Mesenchymal stem cell (in vitro differentiated cells and primary cell): ENCODE measurements around the gene DCTD.

Source experiments
- DNase-seq: peaks from one replicate; pipeline ENCODE4 v3.0.0-alpha.2; 2013
- H2AFZ ChIP-seq: one replicate; pipeline ENCODE4 v1.6.1; 2013; ENCODE audit warnings: low read depth, mild to moderate bottlenecking, control low read depth, inconsistent platforms, low read length, moderate library complexity
- H2AK5ac ChIP-seq: 2 replicates; pipeline ENCODE4 v1.6.1; 2013; ENCODE audit warnings: low read length, moderate library complexity, mild to moderate bottlenecking, inconsistent platforms; ENCODE audit not compliant: severe bottlenecking
- H2BK120ac ChIP-seq: one replicate; pipeline ENCODE4 v1.6.1; 2013; ENCODE audit warnings: low read depth, mild to moderate bottlenecking, inconsistent platforms, low read length, moderate library complexity
- H2BK12ac ChIP-seq, 2 experiments: one replicate each; pipeline ENCODE4 v1.6.1; 2013; ENCODE audit warnings: inconsistent platforms in 2 of 2, low read length in 2 of 2, mild to moderate bottlenecking in 2 of 2, moderate library complexity in 2 of 2, control low read depth in 1 of 2
- H2BK15ac ChIP-seq: one replicate; pipeline ENCODE4 v1.6.1; 2013; ENCODE audit warnings: mild to moderate bottlenecking, low read depth, inconsistent platforms; ENCODE audit not compliant: poor library complexity, severe bottlenecking
- H2BK5ac ChIP-seq: 2 replicates; pipeline ENCODE4 v1.6.1; 2013; ENCODE audit warnings: low read depth, mild to moderate bottlenecking, low read length, control low read depth, inconsistent platforms; ENCODE audit not compliant: poor library complexity, severe bottlenecking
- H3K14ac ChIP-seq, 2 experiments: one replicate each; pipeline ENCODE4 v1.6.1; 2013; ENCODE audit warnings: inconsistent platforms in 2 of 2, low read length in 2 of 2, control low read depth in 1 of 2, mild to moderate bottlenecking in 1 of 2, moderate library complexity in 1 of 2
- H3K18ac ChIP-seq, 2 experiments: one replicate each; pipeline ENCODE4 v1.6.1; 2013; ENCODE audit warnings: inconsistent platforms in 2 of 2, low read length in 2 of 2, control low read depth in 1 of 2, low read depth in 1 of 2, mild to moderate bottlenecking in 1 of 2
- H3K23ac ChIP-seq, 2 experiments: one replicate each; pipeline ENCODE4 v1.6.1; 2013; ENCODE audit warnings: inconsistent platforms in 2 of 2, low read length in 2 of 2, mild to moderate bottlenecking in 2 of 2, moderate library complexity in 2 of 2, control low read depth in 1 of 2
- H3K27ac ChIP-seq: 2 replicates; pipeline ENCODE4 v1.5.1; 2013; ENCODE audit warnings: mild to moderate bottlenecking, moderate library complexity, low read length, control low read depth, inconsistent platforms; ENCODE audit not compliant: poor library complexity, severe bottlenecking
- H3K27me3 ChIP-seq, 2 experiments: 2 replicates each; pipeline versions ENCODE4 v1.6.1 to v1.7.0; 2013; ENCODE audit warnings: low read length in 2 of 2, mild to moderate bottlenecking in 2 of 2, moderate library complexity in 2 of 2, control low read depth in 1 of 2, inconsistent platforms in 1 of 2; ENCODE audit not compliant: control insufficient read depth in 1 of 2, insufficient read depth in 1 of 2
- H3K36me3 ChIP-seq, 2 experiments: 2 replicates each; pipeline versions ENCODE4 v1.6.1 to v1.7.0; 2013; ENCODE audit warnings: low read length in 2 of 2, control low read depth in 1 of 2, inconsistent platforms in 1 of 2, low read depth in 1 of 2, mild to moderate bottlenecking in 1 of 2; ENCODE audit not compliant: insufficient read depth in 2 of 2, control insufficient read depth in 1 of 2
- H3K4ac ChIP-seq, 2 experiments: one replicate each; pipeline ENCODE4 v1.6.1; 2013; ENCODE audit warnings: inconsistent platforms in 2 of 2, low read length in 2 of 2, mild to moderate bottlenecking in 2 of 2, moderate library complexity in 2 of 2, control low read depth in 1 of 2, low read depth in 1 of 2
- H3K4me1 ChIP-seq: 2 replicates; pipeline ENCODE4 v1.6.1; 2013; ENCODE audit warnings: low read depth, low read length, control low read depth; ENCODE audit not compliant: control insufficient read depth, insufficient read depth
- H3K4me2 ChIP-seq: 2 replicates; pipeline ENCODE4 v1.6.1; 2013; ENCODE audit warnings: low read length, mild to moderate bottlenecking, inconsistent platforms; ENCODE audit not compliant: poor library complexity, severe bottlenecking
- H3K4me3 ChIP-seq, 2 experiments: 2 replicates each; pipeline versions ENCODE4 v1.5.1 to v1.7.0; 2013; ENCODE audit warnings: low read length in 2 of 2, mild to moderate bottlenecking in 2 of 2, control low read depth in 1 of 2, low read depth in 1 of 2; ENCODE audit not compliant: insufficient read depth in 1 of 2
- H3K79me1 ChIP-seq: replicated peaks from 2 replicates; pipeline ENCODE4 v1.6.1; 2013; ENCODE audit warnings: mild to moderate bottlenecking, control low read depth, low read length, inconsistent platforms; ENCODE audit not compliant: poor library complexity, severe bottlenecking
- H3K9ac ChIP-seq: 2 replicates; pipeline ENCODE4 v1.7.0; 2013; ENCODE audit warnings: mild to moderate bottlenecking, low read length, moderate library complexity
- H3K9me3 ChIP-seq: 2 replicates; pipeline ENCODE4 v1.7.0; 2013; ENCODE audit warnings: mild to moderate bottlenecking, low read length; ENCODE audit not compliant: control insufficient read depth
- H4K8ac ChIP-seq: one replicate; pipeline ENCODE4 v1.6.1; 2013; ENCODE audit warnings: inconsistent platforms, mild to moderate bottlenecking, low read length, moderate library complexity
- H4K91ac ChIP-seq: one replicate; pipeline ENCODE4 v1.6.1; 2013; ENCODE audit warnings: mild to moderate bottlenecking, low read length, inconsistent platforms
- WGBS: methylation state at CpG from one replicate; pipeline ENCODE4 v1.1.7; 2013; ENCODE audit warnings: mixed read lengths; 5-methylcytosine and 5-hydroxymethylcytosine counted together

The DCTD gene

GRCh38 chr4:182846036-182846435 is 71.2 kb downstream of the DCTD start:
- no peak overlapping the region for H3K18ac ChIP-seq
- no peak overlapping the region for H3K4me2 ChIP-seq
- no peak overlapping the region for H2AFZ ChIP-seq
- no peak overlapping the region for H2AK5ac ChIP-seq
- H3K9ac ChIP-seq: no peak overlapping the region
- H3K23ac ChIP-seq: no peak overlapping the region
- H3K14ac ChIP-seq: no peak overlapping the region
- no peaks in the 10 kb centered on the region for H3K79me1 ChIP-seq
- H3K9me3 ChIP-seq: no peaks in the 10 kb centered on the region
- no peak overlapping the region for H2BK15ac ChIP-seq
- H3K36me3 ChIP-seq: no peaks in the 10 kb centered on the region
- no peak overlapping the region for H2BK5ac ChIP-seq
- H3K4me3 ChIP-seq: no peak overlapping the region
- no peak for DNase-seq
- H2BK120ac ChIP-seq: no peak overlapping the region
- no peak overlapping the region for H2BK12ac ChIP-seq
- WGBS: 87% methylated on average over 8 of the region's 8 CpGs
- no peak overlapping the region for H4K91ac ChIP-seq
- peaks cover 6 to 12% of the 10 kb centered on the region in 2 experiments for H3K27me3 ChIP-seq
- no peaks in the 10 kb centered on the region for H3K4me1 ChIP-seq
- H4K8ac ChIP-seq: no peak overlapping the region
- H3K4ac ChIP-seq: no peak overlapping the region
- no peak overlapping the region for H3K27ac ChIP-seq

- no peak overlapping the region for H4K8ac ChIP-seq
- 79% methylated on average over 6 of the region's 6 CpGs for WGBS
- no peak overlapping the region for H2BK15ac ChIP-seq
- H3K14ac ChIP-seq: no peak overlapping the region
- no peak overlapping the region for H3K23ac ChIP-seq
- H3K4ac ChIP-seq: no peak overlapping the region
- no peaks in the 10 kb centered on the region for H3K9me3 ChIP-seq
- H2BK120ac ChIP-seq: no peak overlapping the region
- no peak overlapping the region for H3K9ac ChIP-seq
- no peak overlapping the region for H3K4me2 ChIP-seq
- no peaks in the 10 kb centered on the region for H3K4me1 ChIP-seq
- H3K36me3 ChIP-seq: no peaks in the 10 kb centered on the region
- H2BK12ac ChIP-seq: no peak overlapping the region
- H3K27ac ChIP-seq: no peak overlapping the region
- H2AK5ac ChIP-seq: no peak overlapping the region
- H2AFZ ChIP-seq: no peak overlapping the region
- no peak overlapping the region for H3K18ac ChIP-seq
- no peak overlapping the region for H2BK5ac ChIP-seq
- DNase-seq: no peak
- no peak overlapping the region for H3K4me3 ChIP-seq
- peaks cover 6 to 12% of the 10 kb centered on the region in 2 experiments for H3K27me3 ChIP-seq
- no peaks in the 10 kb centered on the region for H3K79me1 ChIP-seq
- no peak overlapping the region for H4K91ac ChIP-seq
Observed at GRCh38 chr4:182845618-182846017, 71.6 kb downstream of the DCTD start.

- no peak overlapping the region for H4K91ac ChIP-seq
Observed at GRCh38 chr4:182843808-182844325, 73.3 kb downstream of the DCTD start.

GRCh38 chr4:182842759-182843390 is 74.3 kb downstream of the DCTD start:
- Histone ChIP-seq H2BK120ac (no peak overlapping the region), H3K9me3 (no peaks in the 10 kb centered on the region), H4K91ac (no peak overlapping the region), H3K79me1 (no peaks in the 10 kb centered on the region), H4K8ac (no peak overlapping the region), H3K14ac (no peak overlapping the region), H2AFZ (no peak overlapping the region), H3K4me2 (no peak overlapping the region), H3K27ac (no peak overlapping the region), H3K18ac (no peak overlapping the region), H2BK5ac (no peak overlapping the region), H3K9ac (no peak overlapping the region), H3K4me1 (no peaks in the 10 kb centered on the region), H3K4ac (no peak overlapping the region), H3K4me3 (no peak overlapping the region), H3K27me3 (peaks cover 6 to 12% of the 10 kb centered on the region in 2 experiments), H2BK15ac (no peak overlapping the region), H3K23ac (no peak overlapping the region), H3K36me3 (no peaks in the 10 kb centered on the region), H2AK5ac (no peak overlapping the region), H2BK12ac (no peak overlapping the region)
- 83% methylated on average over 14 of the region's 17 CpGs for WGBS
- DNase-seq: no peak

More at GRCh38 chr4:182843808-182844325, 73.3 kb downstream of the DCTD start:
- no peak overlapping the region for H2BK12ac ChIP-seq
- no peak overlapping the region for H2AFZ ChIP-seq
- H2BK5ac ChIP-seq: no peak overlapping the region
- H3K9me3 ChIP-seq: no peaks in the 10 kb centered on the region
- H3K79me1 ChIP-seq: no peaks in the 10 kb centered on the region
- H3K4me2 ChIP-seq: no peak overlapping the region
- H3K4me1 ChIP-seq: no peaks in the 10 kb centered on the region
- no peaks in the 10 kb centered on the region for H3K36me3 ChIP-seq
- WGBS: 90% methylated on average over 9 of the region's 9 CpGs
- no peak for DNase-seq
- H2AK5ac ChIP-seq: no peak overlapping the region
- H3K14ac ChIP-seq: no peak overlapping the region
- H3K9ac ChIP-seq: no peak overlapping the region
- H3K4ac ChIP-seq: no peak overlapping the region
- no peak overlapping the region for H3K18ac ChIP-seq
- no peak overlapping the region for H4K8ac ChIP-seq
- H3K27ac ChIP-seq: no peak overlapping the region
- peaks cover 6 to 12% of the 10 kb centered on the region in 2 experiments for H3K27me3 ChIP-seq
- H3K4me3 ChIP-seq: no peak overlapping the region
- H2BK120ac ChIP-seq: no peak overlapping the region
- H2BK15ac ChIP-seq: no peak overlapping the region
- H3K23ac ChIP-seq: no peak overlapping the region
